Measurements from ENCODE around the gene SACM1L. TPM values are rescaled to one million over a fixed set of nuclear protein-coding genes. Genes with fewer than 3 reads are reported as not detected.

Gene SACM1L
- total RNA-seq, 2 donors from 2014 or later = 149 to 161 TPM

DNA sequence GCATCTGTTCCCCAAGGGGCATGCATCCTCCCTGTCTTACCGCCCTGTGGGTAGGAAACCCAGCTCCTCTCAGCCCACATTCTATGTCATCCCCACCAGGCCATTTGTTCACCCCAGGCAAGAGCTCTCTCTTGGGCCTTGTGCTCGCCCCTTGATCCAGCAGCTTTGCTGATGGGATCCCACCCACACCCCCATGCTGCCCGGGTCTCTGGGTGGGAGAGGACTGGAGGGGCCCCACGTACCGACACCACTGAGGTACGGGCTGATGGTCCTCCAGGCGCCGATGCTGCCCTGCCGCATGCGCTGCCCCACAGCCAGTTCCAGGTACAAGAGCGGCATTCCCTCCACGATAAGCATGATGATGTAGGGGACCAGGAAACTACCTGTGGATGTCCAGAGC lies 92.6 kb downstream of the SACM1L start:
- Histone ChIP-seq H3K27ac (ENCODE audit: low read depth, low read length) (no peak overlapping the region), H3K9ac (ENCODE audit: extremely low read depth, low read length, poor library complexity, severe bottlenecking) (no peak overlapping the region), H3K36me3 (ENCODE audit: control insufficient read depth, insufficient read depth, low read length) (no peaks in the 10 kb centered on the region), H3K4me1 (ENCODE audit: control insufficient read depth, insufficient read depth, low read length) (no peaks in the 10 kb centered on the region), H3K9me3 (ENCODE audit: control insufficient read depth, low read length) (peaks cover 6% of the 10 kb centered on the region), H3K4me3 (ENCODE audit: low read length) (no peak overlapping the region), H3K27me3 (ENCODE audit: control insufficient read depth, insufficient read depth, low read length, poor library complexity, severe bottlenecking) (no peaks in the 10 kb centered on the region)
- Mint-ChIP-seq H3K4me1 (peaks cover 1% of the 10 kb centered on the region), H3K27me3 (ENCODE audit: insufficient read depth) (peaks cover 5% of the 10 kb centered on the region), H3K4me3 (no peak overlapping the region), H3K9me3 (peaks cover 5% of the 10 kb centered on the region), H3K27ac (no peak overlapping the region), H3K36me3 (ENCODE audit: low read depth) (peaks cover 5% of the 10 kb centered on the region)
- WGBS, 2 experiments (ENCODE audit: insufficient coverage in 1 of 2, insufficient read length in 1 of 2) = 91 to 95% methylated on average over 10 to 12 of the region's 12 CpGs
- peak; percentile 22 for DNase-seq
- TF ChIP-seq, protein P1, sequence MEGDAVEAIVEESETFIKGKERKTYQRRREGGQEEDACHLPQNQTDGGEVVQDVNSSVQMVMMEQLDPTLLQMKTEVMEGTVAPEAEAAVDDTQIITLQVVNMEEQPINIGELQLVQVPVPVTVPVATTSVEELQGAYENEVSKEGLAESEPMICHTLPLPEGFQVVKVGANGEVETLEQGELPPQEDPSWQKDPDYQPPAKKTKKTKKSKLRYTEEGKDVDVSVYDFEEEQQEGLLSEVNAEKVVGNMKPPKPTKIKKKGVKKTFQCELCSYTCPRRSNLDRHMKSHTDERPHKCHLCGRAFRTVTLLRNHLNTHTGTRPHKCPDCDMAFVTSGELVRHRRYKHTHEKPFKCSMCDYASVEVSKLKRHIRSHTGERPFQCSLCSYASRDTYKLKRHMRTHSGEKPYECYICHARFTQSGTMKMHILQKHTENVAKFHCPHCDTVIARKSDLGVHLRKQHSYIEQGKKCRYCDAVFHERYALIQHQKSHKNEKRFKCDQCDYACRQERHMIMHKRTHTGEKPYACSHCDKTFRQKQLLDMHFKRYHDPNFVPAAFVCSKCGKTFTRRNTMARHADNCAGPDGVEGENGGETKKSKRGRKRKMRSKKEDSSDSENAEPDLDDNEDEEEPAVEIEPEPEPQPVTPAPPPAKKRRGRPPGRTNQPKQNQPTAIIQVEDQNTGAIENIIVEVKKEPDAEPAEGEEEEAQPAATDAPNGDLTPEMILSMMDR (conservative IDR thresholded peaks at IDR 0.05) = no peak

DNA sequence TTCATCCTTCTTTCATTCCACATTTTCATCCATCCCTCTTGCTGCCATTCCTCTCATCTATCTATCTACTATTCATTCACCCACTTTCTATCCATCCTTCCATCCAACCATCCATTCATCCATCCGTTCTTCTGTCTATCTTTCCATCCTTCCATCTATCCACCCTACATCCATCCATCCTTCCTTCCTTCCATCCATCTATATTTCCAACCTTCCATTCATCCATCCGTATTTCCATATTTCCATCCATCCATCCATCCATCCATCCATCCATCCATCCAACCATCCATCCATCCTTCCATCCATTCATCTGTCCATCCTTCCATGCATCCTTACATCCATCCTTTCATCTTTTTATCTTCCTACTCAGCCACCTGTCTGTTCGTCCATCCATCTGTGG lies 93.2 kb downstream of the SACM1L start:
- H3K27me3 Mint-ChIP-seq (ENCODE audit: insufficient read depth) = peaks cover 11% of the 10 kb centered on the region
- Histone ChIP-seq H3K9me3 (ENCODE audit: control insufficient read depth, low read length) (peaks cover 6% of the 10 kb centered on the region), H3K36me3 (ENCODE audit: control insufficient read depth, insufficient read depth, low read length) (no peaks in the 10 kb centered on the region), H3K4me3 (ENCODE audit: low read length) (no peak overlapping the region), H3K27ac (ENCODE audit: low read depth, low read length) (no peak overlapping the region), H3K27me3 (ENCODE audit: control insufficient read depth, insufficient read depth, low read length, poor library complexity, severe bottlenecking) (no peaks in the 10 kb centered on the region), H3K4me1 (ENCODE audit: control insufficient read depth, insufficient read depth, low read length) (no peaks in the 10 kb centered on the region), H3K9ac (ENCODE audit: extremely low read depth, low read length, poor library complexity, severe bottlenecking) (no peak overlapping the region)
- H3K4me1 Mint-ChIP-seq = no peaks in the 10 kb centered on the region
- peaks cover 5% of the 10 kb centered on the region for H3K36me3 Mint-ChIP-seq (ENCODE audit: low read depth)
- WGBS, 2 experiments (ENCODE audit: insufficient coverage in 1 of 2, insufficient read length in 1 of 2) = 86 to 90% methylated on average over 3 of the region's 3 CpGs
- H3K9me3 Mint-ChIP-seq = peaks cover 5% of the 10 kb centered on the region
- H3K27ac Mint-ChIP-seq = no peak overlapping the region
- no peak for DNase-seq
- no peak overlapping the region for H3K4me3 Mint-ChIP-seq
- TF ChIP-seq, protein P1 (conservative IDR thresholded peaks at IDR 0.05) = no peak

DNA sequence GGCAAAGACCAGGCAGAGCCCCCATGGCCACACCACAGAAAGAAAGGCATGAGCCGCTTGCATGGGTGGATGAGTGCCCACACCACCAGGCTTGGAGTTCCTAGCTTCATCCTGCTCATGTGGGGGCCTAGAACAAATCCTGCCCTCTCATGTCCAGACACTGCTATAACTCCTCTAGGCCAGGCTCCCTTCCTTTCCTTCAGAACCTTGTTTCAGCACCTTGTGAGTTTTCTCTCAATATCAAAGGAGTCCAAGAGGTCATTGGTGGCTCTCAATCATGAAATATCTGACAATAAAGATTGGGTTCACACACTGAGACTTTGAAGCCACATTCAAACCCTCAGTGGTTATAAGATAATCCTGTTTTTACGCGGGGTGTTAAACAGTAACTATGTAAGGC lies 94.5 kb downstream of the SACM1L start:
- Mint-ChIP-seq H3K27me3 (ENCODE audit: insufficient read depth) (peaks cover 14% of the 10 kb centered on the region), H3K4me1 (no peaks in the 10 kb centered on the region), H3K27ac (no peak overlapping the region), H3K9me3 (peaks cover 6% of the 10 kb centered on the region), H3K4me3 (no peak overlapping the region), H3K36me3 (ENCODE audit: low read depth) (peaks cover 5% of the 10 kb centered on the region)
- H3K36me3 ChIP-seq (ENCODE audit: control insufficient read depth, insufficient read depth, low read length) = no peaks in the 10 kb centered on the region
- no peak overlapping the region for H3K9ac ChIP-seq (ENCODE audit: extremely low read depth, low read length, poor library complexity, severe bottlenecking)
- no peaks in the 10 kb centered on the region for H3K27me3 ChIP-seq (ENCODE audit: control insufficient read depth, insufficient read depth, low read length, poor library complexity, severe bottlenecking)
- H3K27ac ChIP-seq (ENCODE audit: low read depth, low read length) = no peak overlapping the region
- TF ChIP-seq, protein P1 (conservative IDR thresholded peaks at IDR 0.05) = peak; percentile 58
- H3K4me3 ChIP-seq (ENCODE audit: low read length) = no peak overlapping the region
- peak; percentile 43 for DNase-seq
- no peaks in the 10 kb centered on the region for H3K4me1 ChIP-seq (ENCODE audit: control insufficient read depth, insufficient read depth, low read length)
- peaks cover 8% of the 10 kb centered on the region for H3K9me3 ChIP-seq (ENCODE audit: control insufficient read depth, low read length)
- 92% methylated on average over 3 of the region's 3 CpGs; no CpG with 5 or more reads in 1 of the 2 experiments for WGBS, 2 experiments (ENCODE audit: insufficient coverage in 1 of 2, insufficient read length in 1 of 2)

Data from endodermal cell (in vitro differentiated cells).